ENCODE results near the gene PRDM12. TPM values are rescaled to one million over a fixed set of nuclear protein-coding genes. Genes with fewer than 3 reads are reported as not detected.

PRDM12 gene
- total RNA-seq, 4 donors from 2014 or later = not detected

DNA sequence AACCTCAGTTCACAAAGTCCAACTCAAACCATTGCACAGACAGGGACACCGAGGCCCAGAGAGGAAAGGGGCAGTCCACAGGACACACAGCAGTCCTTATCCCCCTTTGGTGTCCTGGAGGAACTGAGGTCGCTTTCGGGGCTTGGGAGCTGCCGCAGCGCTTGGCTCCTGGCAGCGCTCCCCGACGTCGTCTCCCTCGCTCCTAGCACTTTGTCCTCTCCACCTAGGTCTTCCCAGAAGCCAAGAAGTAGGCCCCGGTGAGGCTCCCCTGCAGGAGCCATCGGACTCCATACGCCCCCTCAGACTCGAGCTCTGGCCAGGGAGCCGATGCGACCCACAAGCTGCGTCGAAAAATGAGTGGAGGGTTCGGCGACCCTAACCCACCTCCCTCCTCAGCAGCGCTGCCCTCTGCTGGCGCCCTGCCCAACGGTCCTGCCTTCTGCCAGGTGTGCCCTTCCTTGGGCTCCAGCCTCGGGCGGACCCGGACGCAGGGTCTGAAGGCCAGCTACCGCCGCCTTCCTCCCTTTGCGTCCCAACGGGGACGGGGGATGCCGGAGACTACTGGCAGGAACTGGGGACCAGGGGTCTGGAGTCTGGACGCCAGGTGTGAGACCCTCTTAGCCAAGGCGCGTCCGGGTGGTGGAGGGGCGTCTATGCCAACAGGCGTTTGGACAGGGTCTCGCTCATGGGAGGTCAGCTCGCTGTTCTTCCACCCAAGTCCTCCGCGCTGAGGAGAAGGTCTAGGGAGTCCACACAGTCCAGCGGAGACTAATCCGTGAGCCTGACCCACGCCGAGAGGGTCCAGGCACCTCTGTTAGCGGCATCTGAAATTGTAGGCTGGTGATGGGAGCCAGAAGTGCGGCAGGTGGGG, 2.1 kb upstream of the PRDM12 start:
- DNase-seq (no peak), ATAC-seq (no peak)
- Histone ChIP-seq H3K36me3 (no peaks in the 10 kb centered on the region), H3K4me3 (peak overlapping the region in 1 of 4 donors; percentile 28), H3K4me1 (peaks cover 13 to 28% of the 10 kb centered on the region in 2 donors), H3K27ac (no peak overlapping the region), H3K9me3 (no peaks in the 10 kb centered on the region), H3K27me3 (peaks cover 82 to 100% (median 99%) of the 10 kb centered on the region in 3 donors)
- in situ Hi-C loops (cut with MboI; ENCODE audit: low sequenced_read_pairs in 4 of 4) (no loop called here), intact Hi-C loops (cut with DNase I; ENCODE audit: low total_unique reads) (no loop called here)
- TF ChIP-seq POLR2A (IDR thresholded peaks at IDR 0.05) = no peak
- TF ChIP-seq, protein P1, sequence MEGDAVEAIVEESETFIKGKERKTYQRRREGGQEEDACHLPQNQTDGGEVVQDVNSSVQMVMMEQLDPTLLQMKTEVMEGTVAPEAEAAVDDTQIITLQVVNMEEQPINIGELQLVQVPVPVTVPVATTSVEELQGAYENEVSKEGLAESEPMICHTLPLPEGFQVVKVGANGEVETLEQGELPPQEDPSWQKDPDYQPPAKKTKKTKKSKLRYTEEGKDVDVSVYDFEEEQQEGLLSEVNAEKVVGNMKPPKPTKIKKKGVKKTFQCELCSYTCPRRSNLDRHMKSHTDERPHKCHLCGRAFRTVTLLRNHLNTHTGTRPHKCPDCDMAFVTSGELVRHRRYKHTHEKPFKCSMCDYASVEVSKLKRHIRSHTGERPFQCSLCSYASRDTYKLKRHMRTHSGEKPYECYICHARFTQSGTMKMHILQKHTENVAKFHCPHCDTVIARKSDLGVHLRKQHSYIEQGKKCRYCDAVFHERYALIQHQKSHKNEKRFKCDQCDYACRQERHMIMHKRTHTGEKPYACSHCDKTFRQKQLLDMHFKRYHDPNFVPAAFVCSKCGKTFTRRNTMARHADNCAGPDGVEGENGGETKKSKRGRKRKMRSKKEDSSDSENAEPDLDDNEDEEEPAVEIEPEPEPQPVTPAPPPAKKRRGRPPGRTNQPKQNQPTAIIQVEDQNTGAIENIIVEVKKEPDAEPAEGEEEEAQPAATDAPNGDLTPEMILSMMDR (IDR thresholded peaks at IDR 0.05 in 4 of 5, conservative IDR thresholded peaks at IDR 0.05 in 1 of 5) = no peak

DNA sequence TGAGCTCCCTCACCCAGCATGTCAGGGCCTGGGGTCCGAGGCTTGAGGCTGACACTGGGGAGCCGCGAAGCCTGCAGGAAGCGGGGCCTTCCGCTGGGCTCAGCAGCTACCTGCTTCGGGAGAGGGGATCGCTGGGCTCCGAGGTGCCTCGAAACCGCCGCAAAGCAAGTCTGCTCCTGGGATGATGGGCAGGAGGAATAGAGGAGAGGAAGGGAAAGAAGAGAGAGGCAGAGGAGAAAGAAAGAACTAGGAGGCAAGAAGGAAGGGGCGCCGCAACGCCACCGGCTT, 1.5 kb upstream of the PRDM12 start:
- in situ Hi-C loops (cut with MboI; ENCODE audit: low sequenced_read_pairs in 4 of 4) = no loop called here
- no peak for DNase-seq
- Histone ChIP-seq H3K27me3 (peaks cover 78 to 100% (median 93%) of the 10 kb centered on the region in 3 donors), H3K4me1 (peaks cover 13 to 28% of the 10 kb centered on the region in 2 donors), H3K9me3 (no peaks in the 10 kb centered on the region), H3K4me3 (peak overlapping the region in 1 of 4 donors; percentile 28), H3K27ac (no peak overlapping the region), H3K36me3 (no peaks in the 10 kb centered on the region)
- no peak for ATAC-seq
- intact Hi-C loops (cut with DNase I; ENCODE audit: low total_unique reads) = no loop called here
- TF ChIP-seq, protein P1 (IDR thresholded peaks at IDR 0.05 in 4 of 5, conservative IDR thresholded peaks at IDR 0.05 in 1 of 5) = no peak
- TF ChIP-seq POLR2A (IDR thresholded peaks at IDR 0.05) = no peak

DNA sequence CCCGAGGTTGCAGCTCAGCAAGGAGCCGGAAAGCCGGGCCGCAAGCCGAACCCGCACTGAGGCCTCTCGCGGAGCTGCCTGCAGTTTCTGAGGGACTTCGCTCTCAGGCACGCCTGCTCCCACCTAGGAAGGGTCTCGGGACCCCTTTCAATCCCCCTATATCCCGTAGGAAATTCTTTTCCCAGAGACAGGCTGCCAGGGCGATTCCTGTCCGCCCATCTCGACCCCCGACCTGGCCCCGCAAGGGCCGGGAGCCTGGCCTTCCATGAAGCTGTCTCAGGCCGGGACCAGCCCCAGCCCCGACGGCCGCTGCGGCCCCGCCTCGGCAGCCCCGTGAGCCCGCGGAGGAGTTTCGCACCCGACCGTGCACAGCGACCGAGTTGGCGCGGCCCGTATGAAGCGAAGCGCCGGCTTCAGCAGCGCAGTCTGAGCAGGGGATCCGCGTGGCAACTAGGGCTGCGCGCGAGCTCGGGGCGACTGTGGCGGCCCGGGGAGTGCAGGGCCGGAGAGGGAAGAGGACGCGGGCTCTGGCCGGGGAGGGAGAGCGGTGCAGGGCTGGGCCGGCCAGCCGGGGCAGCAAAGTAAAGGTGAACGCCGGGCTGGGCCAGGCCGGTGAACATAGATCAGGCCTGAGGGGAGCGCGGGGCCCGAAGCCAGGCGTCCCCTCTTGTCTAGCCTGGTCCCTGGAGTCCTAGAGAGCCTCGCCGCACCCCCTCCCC, 977 bp upstream of the PRDM12 start:
- intact Hi-C loops (cut with DNase I; ENCODE audit: low total_unique reads) (no loop called here), in situ Hi-C loops (cut with MboI; ENCODE audit: low sequenced_read_pairs in 4 of 4) (no loop called here)
- no peaks in the 10 kb centered on the region for H3K36me3 ChIP-seq
- no peak overlapping the region for H3K27ac ChIP-seq
- H3K4me1 ChIP-seq = peaks cover 13 to 28% of the 10 kb centered on the region in 2 donors
- TF ChIP-seq, protein P1 (IDR thresholded peaks at IDR 0.05 in 4 of 5, conservative IDR thresholded peaks at IDR 0.05 in 1 of 5) = no peak
- TF ChIP-seq POLR2A (IDR thresholded peaks at IDR 0.05) = no peak
- H3K9me3 ChIP-seq = no peaks in the 10 kb centered on the region
- DNase-seq = no peak
- H3K4me3 ChIP-seq = peak overlapping the region in 1 of 4 donors; percentile 28
- no peak for ATAC-seq
- H3K27me3 ChIP-seq = peaks cover 73 to 95% (median 89%) of the 10 kb centered on the region in 3 donors

DNA sequence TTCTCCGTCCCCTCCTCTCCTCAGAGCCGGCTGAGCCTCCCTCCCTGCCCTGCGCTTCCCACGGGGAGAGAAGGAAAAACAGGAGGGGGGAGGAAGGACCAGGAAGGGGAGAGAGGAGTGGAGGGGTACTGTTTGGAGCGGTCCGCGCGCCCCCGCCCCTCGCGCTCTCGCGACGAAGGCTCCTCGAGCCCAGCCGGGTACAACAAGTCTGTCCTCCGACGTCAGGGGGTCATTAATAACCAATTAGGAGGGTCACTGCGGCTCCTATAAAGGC, 480 bp upstream of the PRDM12 start:
- H3K9me3 ChIP-seq = no peaks in the 10 kb centered on the region
- peaks cover 69 to 90% (median 84%) of the 10 kb centered on the region in 3 donors for H3K27me3 ChIP-seq
- ATAC-seq (no peak), DNase-seq (no peak)
- intact Hi-C loops (cut with DNase I; ENCODE audit: low total_unique reads) (no loop called here), in situ Hi-C loops (cut with MboI; ENCODE audit: low sequenced_read_pairs in 4 of 4) (no loop called here)
- H3K27ac ChIP-seq = no peak overlapping the region
- peak overlapping the region in 1 of 4 donors; percentile 28 for H3K4me3 ChIP-seq
- H3K4me1 ChIP-seq = peaks cover 13 to 28% of the 10 kb centered on the region in 2 donors
- no peak for TF ChIP-seq POLR2A (IDR thresholded peaks at IDR 0.05)
- TF ChIP-seq, protein P1 (IDR thresholded peaks at IDR 0.05 in 4 of 5, conservative IDR thresholded peaks at IDR 0.05 in 1 of 5) = no peak
- no peaks in the 10 kb centered on the region for H3K36me3 ChIP-seq
